D721Med (cell line): ENCODE data around the gene RHBDL3.

Experiments used
- DNase-seq: peaks from one replicate; pipeline ENCODE4 v3.0.0; 2011; ENCODE audit warnings: low spot score; ENCODE audit not compliant: insufficient read length
- FAIRE-seq: peaks from 2 replicates; lab custom pipeline; 2011; peaks lifted over from hg19 to GRCh38; lab: Jason Lieb, UNC
- CTCF ChIP-seq: IDR thresholded peaks from 2 replicates; pipeline ENCODE4 v1.5.1; 2012; ENCODE audit warnings: mild to moderate bottlenecking, control low read depth; ENCODE audit not compliant: insufficient read depth; ENCODE audit errors: missing control alignments

The RHBDL3 gene

GRCh38 chr17:32298298-32298697 lies 32.7 kb downstream of the RHBDL3 start:
- TF ChIP-seq CTCF: peak; percentile 24
- FAIRE-seq (no peak), DNase-seq (no peak)

- no peak for TF ChIP-seq CTCF
- FAIRE-seq: peak; percentile 92
- DNase-seq: no peak
These were observed 33.3 kb downstream of the RHBDL3 start for GRCh38 chr17:32298721-32299579.

- FAIRE-seq: peak; percentile 29
- DNase-seq: no peak
- TF ChIP-seq CTCF: no peak
These were observed 34.0 kb downstream of the RHBDL3 start for GRCh38 chr17:32299580-32300164.

- no peak for TF ChIP-seq CTCF
- DNase-seq (no peak), FAIRE-seq (no peak)
These were observed 36.4 kb downstream of the RHBDL3 start for GRCh38 chr17:32302037-32302436.

- FAIRE-seq (no peak), DNase-seq (no peak)
- TF ChIP-seq CTCF: no peak
These were observed 37.4 kb downstream of the RHBDL3 start for GRCh38 chr17:32302860-32303649.

GRCh38 chr17:32303781-32304288 lies 38.2 kb downstream of the RHBDL3 start:
- DNase-seq (no peak), FAIRE-seq (no peak)
- no peak for TF ChIP-seq CTCF
